ENCODE measurements around the gene ALX4. TPM values are rescaled to one million over a fixed set of nuclear protein-coding genes. Genes with fewer than 3 reads are reported as not detected.

ALX4 gene
- polyA plus RNA-seq, 2 donors: under 0.01 TPM; not detected in 1

DNA sequence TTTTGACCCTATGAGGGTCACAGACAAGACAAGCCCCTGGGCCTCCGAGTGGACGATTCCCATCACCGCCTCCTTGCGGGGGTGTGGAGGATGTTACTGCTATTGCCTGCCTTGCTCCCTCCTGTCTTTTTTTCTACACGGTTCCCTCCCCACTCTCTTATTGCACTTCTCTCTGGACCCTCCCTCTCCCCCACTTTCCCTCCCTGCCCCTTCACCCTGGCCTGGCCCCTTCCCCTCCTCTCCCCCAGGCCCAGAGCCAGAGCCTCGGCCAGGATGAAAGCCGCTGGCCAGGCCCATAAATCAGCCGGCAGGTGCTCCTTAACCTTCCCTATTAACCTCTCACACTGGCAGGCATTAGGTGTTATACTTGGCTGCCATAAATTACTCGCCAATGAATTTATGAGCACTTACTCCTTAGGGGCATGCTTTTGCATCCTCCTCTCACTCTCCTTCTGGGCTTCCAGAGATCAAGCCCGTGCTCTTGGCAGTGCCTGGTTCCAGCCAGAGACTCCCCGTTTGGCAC lies 18.3 kb upstream of the ALX4 start:
- no peak overlapping the region for H3K4me3 ChIP-seq (ENCODE audit: low read depth in 1 of 2, low read length in 2 of 2)
- no peak overlapping the region for H3K27ac ChIP-seq (ENCODE audit: low read depth in 2 of 2, low read length in 1 of 2)
- H3K27me3 ChIP-seq (ENCODE audit: control insufficient read depth in 1 of 2, insufficient read depth in 2 of 2, low read length in 2 of 2): peaks cover 8 to 16% of the 10 kb centered on the region in 2 donors
- WGBS, 2 donors: 32 to 42% methylated on average over 11 of the region's 11 CpGs
- no peaks in the 10 kb centered on the region for H3K4me1 ChIP-seq (ENCODE audit: control insufficient read depth in 2 of 2, insufficient read depth in 2 of 2, low read length in 1 of 2)
- no peaks in the 10 kb centered on the region for H3K36me3 ChIP-seq (ENCODE audit: control insufficient read depth in 2 of 2, insufficient read depth in 2 of 2, low read length in 1 of 2)
- H3K9me3 ChIP-seq (ENCODE audit: control insufficient read depth in 2 of 2, insufficient read depth in 1 of 2, low read depth in 1 of 2, low read length in 1 of 2): no peaks in the 10 kb centered on the region

DNA sequence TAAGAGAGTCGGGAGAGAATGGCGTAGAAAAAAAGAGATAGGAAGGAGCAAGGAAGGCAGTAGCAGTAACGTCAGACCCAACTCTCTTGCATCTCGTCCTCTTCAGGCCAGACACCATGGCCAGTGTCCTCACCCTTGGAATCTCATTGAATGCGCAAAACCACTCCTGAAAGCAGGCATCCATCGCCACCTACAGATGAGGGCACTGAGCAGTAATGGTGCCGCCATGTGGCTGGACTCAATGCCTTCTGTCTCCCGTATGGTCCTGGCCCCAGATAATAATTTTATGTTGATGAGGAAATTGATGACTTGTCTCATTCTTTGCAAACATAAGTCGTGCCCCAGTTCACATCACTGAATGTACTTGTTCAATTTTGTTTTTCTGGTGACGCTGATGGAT lies 17.8 kb upstream of the ALX4 start:
- Histone ChIP-seq H3K4me3 (ENCODE audit: low read depth in 1 of 2, low read length in 2 of 2) (no peak overlapping the region), H3K27ac (ENCODE audit: low read depth in 2 of 2, low read length in 1 of 2) (no peak overlapping the region), H3K4me1 (ENCODE audit: control insufficient read depth in 2 of 2, insufficient read depth in 2 of 2, low read length in 1 of 2) (no peaks in the 10 kb centered on the region), H3K9me3 (ENCODE audit: control insufficient read depth in 2 of 2, insufficient read depth in 1 of 2, low read depth in 1 of 2, low read length in 1 of 2) (no peaks in the 10 kb centered on the region), H3K27me3 (ENCODE audit: control insufficient read depth in 1 of 2, insufficient read depth in 2 of 2, low read length in 2 of 2) (peaks cover 12 to 20% of the 10 kb centered on the region in 2 donors), H3K36me3 (ENCODE audit: control insufficient read depth in 2 of 2, insufficient read depth in 2 of 2, low read length in 1 of 2) (no peaks in the 10 kb centered on the region)
- WGBS, 2 donors: 60 to 68% methylated on average over 10 of the region's 10 CpGs

DNA sequence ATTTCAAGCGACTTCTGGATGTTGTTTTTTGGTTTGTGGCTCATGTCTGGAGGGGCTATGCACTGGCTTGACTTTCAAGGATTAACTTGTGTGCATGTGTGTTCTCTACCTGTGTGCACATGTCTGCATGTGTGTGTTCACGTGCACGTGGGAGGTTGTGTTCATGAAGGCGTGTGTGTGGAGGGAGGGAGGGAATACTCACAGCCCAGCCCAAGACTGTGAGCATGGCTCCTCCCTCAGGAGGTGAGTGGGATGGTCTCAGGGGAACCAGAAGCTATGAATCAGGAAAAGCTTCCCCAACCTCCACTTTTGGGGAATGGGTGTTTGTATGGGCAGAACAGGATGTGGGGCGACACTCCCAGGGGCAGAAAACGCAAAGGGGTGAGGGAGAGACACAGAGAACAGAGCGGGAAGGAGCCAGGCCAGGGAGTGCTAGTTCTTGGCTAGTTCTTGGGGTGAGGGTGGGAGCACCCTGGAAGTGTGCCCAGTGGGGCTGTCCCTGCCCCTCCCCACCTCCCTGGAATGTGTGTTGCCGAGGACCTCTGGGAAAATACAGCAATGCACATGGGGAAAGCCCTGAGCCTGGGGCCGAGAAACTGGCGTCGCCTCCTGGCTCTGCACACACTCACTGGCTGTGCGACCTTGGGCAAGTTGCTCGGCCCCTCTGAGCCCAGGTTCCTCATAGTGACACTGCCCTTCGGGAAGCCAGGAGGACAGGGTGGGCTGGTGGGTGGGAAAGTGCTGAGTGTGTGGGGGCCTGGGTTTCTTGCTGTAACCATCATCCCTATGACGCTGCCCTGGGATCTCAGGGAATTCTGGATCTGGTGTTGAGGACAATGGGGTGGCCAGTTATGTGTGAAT lies 16.9 kb upstream of the ALX4 start:
- Histone ChIP-seq H3K9me3 (ENCODE audit: control insufficient read depth in 2 of 2, insufficient read depth in 1 of 2, low read depth in 1 of 2, low read length in 1 of 2) (no peaks in the 10 kb centered on the region), H3K4me3 (ENCODE audit: low read depth in 1 of 2, low read length in 2 of 2) (no peak overlapping the region), H3K4me1 (ENCODE audit: control insufficient read depth in 2 of 2, insufficient read depth in 2 of 2, low read length in 1 of 2) (no peaks in the 10 kb centered on the region), H3K27me3 (ENCODE audit: control insufficient read depth in 1 of 2, insufficient read depth in 2 of 2, low read length in 2 of 2) (peaks cover 15 to 23% of the 10 kb centered on the region in 2 donors), H3K27ac (ENCODE audit: low read depth in 2 of 2, low read length in 1 of 2) (no peak overlapping the region), H3K36me3 (ENCODE audit: control insufficient read depth in 2 of 2, insufficient read depth in 2 of 2, low read length in 1 of 2) (no peaks in the 10 kb centered on the region)
- 37 to 38% methylated on average over 15 of the region's 15 CpGs for WGBS, 2 donors

DNA sequence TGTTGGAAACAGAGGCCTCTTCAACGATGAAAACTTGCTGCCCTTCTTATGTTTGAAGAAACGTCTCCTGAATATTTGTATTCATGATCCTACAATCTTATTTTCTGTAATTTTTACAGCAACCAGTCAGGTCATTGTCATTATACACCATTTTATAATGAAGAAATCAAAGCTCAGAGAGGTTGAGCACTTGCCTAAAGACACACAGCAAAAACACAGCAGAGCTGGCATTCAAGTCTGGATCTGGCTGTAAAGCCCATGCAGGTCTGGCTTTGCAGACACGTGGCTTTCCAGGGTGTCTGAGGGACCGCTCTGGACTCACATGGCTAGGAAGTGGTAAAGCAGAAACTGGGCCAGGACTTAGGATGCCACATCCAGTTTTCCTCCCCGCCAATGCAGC lies 15.8 kb upstream of the ALX4 start:
- WGBS, 2 donors: 72 to 73% methylated on average over 5 of the region's 5 CpGs
- Histone ChIP-seq H3K27me3 (ENCODE audit: control insufficient read depth in 1 of 2, insufficient read depth in 2 of 2, low read length in 2 of 2) (peaks cover 15 to 28% of the 10 kb centered on the region in 2 donors), H3K27ac (ENCODE audit: low read depth in 2 of 2, low read length in 1 of 2) (no peak overlapping the region), H3K9me3 (ENCODE audit: control insufficient read depth in 2 of 2, insufficient read depth in 1 of 2, low read depth in 1 of 2, low read length in 1 of 2) (no peaks in the 10 kb centered on the region), H3K4me3 (ENCODE audit: low read depth in 1 of 2, low read length in 2 of 2) (no peak overlapping the region), H3K4me1 (ENCODE audit: control insufficient read depth in 2 of 2, insufficient read depth in 2 of 2, low read length in 1 of 2) (no peaks in the 10 kb centered on the region), H3K36me3 (ENCODE audit: control insufficient read depth in 2 of 2, insufficient read depth in 2 of 2, low read length in 1 of 2) (no peaks in the 10 kb centered on the region)

DNA sequence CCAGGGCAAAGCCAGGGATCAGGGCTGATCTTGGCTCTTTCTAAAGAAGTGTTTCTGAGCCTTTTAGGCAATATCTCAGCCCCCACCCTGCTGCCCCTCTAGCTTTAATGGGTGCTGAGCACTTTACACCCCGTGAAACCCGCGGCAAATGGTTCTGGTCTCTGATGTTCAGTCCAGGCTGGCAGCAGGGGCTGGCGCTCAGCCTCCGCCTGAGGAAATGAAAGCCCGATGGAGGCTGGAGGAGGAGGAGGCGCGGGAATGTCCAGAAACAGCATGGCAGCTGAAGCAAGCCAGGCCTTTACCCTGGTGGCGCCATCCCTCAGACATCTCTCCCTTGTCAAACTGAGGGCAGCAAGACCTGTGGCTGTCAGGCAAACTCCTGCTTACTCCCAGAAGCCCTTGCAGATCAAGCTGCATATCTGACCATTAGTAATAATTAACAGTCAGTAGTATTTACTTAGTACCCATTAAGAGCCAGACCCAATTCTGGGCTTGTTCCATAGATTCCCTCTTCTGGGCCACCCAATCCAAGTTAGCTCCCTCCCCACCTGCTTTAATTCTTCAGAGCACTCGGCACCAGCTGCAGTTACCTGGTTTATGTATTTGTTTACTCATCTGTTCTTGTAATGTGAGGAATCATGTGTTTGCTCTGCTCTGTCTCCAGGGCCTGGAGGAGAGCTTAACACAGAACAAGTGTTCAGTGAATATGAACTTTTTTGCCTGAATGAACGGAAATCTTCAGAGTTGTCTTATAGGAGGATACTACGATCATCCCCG lies 15.0 kb upstream of the ALX4 start:
- H3K27me3 ChIP-seq (ENCODE audit: control insufficient read depth in 1 of 2, insufficient read depth in 2 of 2, low read length in 2 of 2): peaks cover 18 to 28% of the 10 kb centered on the region in 2 donors
- WGBS, 2 donors: 52 to 60% methylated on average over 13 of the region's 13 CpGs

DNA sequence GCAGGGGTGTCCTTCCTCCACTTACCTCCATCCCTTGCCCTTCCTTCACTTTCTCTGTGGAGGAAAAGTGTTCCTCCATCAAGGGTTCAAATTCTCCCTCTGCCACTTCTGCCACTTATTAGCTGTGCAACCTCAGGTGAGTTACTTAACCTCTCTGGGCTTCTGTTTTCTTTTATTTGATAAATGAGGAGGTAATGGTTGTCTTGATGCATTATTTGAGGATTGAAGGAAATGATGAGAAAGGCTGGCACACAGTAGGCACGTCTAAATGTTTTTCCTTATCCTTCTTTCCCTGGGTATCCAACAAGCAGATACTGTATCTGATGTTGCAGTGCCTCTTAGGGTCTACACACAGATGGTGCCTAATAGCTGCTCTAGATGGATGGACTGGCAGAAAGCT lies 14.3 kb upstream of the ALX4 start:
- H3K36me3 ChIP-seq (ENCODE audit: control insufficient read depth in 2 of 2, insufficient read depth in 2 of 2, low read length in 1 of 2): no peaks in the 10 kb centered on the region
- H3K4me1 ChIP-seq (ENCODE audit: control insufficient read depth in 2 of 2, insufficient read depth in 2 of 2, low read length in 1 of 2): peaks cover 4 to 5% of the 10 kb centered on the region in 2 donors
- H3K4me3 ChIP-seq (ENCODE audit: low read depth in 1 of 2, low read length in 2 of 2): no peak overlapping the region
- WGBS, 2 donors: 39 to 53% methylated on average over 1 of the region's 1 CpG
- H3K27me3 ChIP-seq (ENCODE audit: control insufficient read depth in 1 of 2, insufficient read depth in 2 of 2, low read length in 2 of 2): peaks cover 24 to 28% of the 10 kb centered on the region in 2 donors
- peaks cover 0 to under 1% of the 10 kb centered on the region in 2 donors for H3K9me3 ChIP-seq (ENCODE audit: control insufficient read depth in 2 of 2, insufficient read depth in 1 of 2, low read depth in 1 of 2, low read length in 1 of 2)
- no peak overlapping the region for H3K27ac ChIP-seq (ENCODE audit: low read depth in 2 of 2, low read length in 1 of 2)

More for the DNA sequence above, 15.0 kb upstream of the ALX4 start:
- no peak overlapping the region for H3K4me3 ChIP-seq (ENCODE audit: low read depth in 1 of 2, low read length in 2 of 2)
- H3K36me3 ChIP-seq (ENCODE audit: control insufficient read depth in 2 of 2, insufficient read depth in 2 of 2, low read length in 1 of 2): no peaks in the 10 kb centered on the region
- H3K27ac ChIP-seq (ENCODE audit: low read depth in 2 of 2, low read length in 1 of 2): no peak overlapping the region
- H3K4me1 ChIP-seq (ENCODE audit: control insufficient read depth in 2 of 2, insufficient read depth in 2 of 2, low read length in 1 of 2): peaks cover 0 to 4% of the 10 kb centered on the region in 2 donors
- H3K9me3 ChIP-seq (ENCODE audit: control insufficient read depth in 2 of 2, insufficient read depth in 1 of 2, low read depth in 1 of 2, low read length in 1 of 2): no peaks in the 10 kb centered on the region

DNA sequence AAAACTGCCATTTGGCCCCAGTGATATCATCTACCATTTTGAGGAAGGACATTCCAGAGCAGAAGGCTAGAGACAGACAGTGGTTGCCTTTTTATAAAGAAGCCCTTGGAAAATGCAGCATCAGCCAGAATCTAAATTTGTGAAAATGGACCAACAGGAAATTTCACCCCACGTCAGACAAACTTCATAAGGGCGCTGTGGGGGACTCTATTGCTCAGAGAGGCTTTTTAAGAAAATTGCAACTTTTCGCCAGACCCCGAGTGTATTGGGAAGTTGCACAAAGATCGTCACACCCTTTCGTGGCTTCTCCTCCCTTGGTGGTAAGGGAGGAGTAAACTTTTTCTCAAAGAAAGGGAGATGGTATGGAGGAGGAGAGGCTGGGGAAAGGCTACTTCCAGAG lies 12.3 kb upstream of the ALX4 start:
- peaks cover 0 to 5% of the 10 kb centered on the region in 2 donors for H3K9me3 ChIP-seq (ENCODE audit: control insufficient read depth in 2 of 2, insufficient read depth in 1 of 2, low read depth in 1 of 2, low read length in 1 of 2)
- H3K4me3 ChIP-seq (ENCODE audit: low read depth in 1 of 2, low read length in 2 of 2): no peak overlapping the region
- 15 to 21% methylated on average over 6 of the region's 6 CpGs for whole genome bisulfite sequencing, 2 donors
- no peaks in the 10 kb centered on the region for H3K36me3 ChIP-seq (ENCODE audit: control insufficient read depth in 2 of 2, insufficient read depth in 2 of 2, low read length in 1 of 2)
- peaks cover 4 to 5% of the 10 kb centered on the region in 2 donors for H3K4me1 ChIP-seq (ENCODE audit: control insufficient read depth in 2 of 2, insufficient read depth in 2 of 2, low read length in 1 of 2)
- peaks cover 31 to 32% of the 10 kb centered on the region in 2 donors for H3K27me3 ChIP-seq (ENCODE audit: control insufficient read depth in 1 of 2, insufficient read depth in 2 of 2, low read length in 2 of 2)
- no peak overlapping the region for H3K27ac ChIP-seq (ENCODE audit: low read depth in 2 of 2, low read length in 1 of 2)

DNA sequence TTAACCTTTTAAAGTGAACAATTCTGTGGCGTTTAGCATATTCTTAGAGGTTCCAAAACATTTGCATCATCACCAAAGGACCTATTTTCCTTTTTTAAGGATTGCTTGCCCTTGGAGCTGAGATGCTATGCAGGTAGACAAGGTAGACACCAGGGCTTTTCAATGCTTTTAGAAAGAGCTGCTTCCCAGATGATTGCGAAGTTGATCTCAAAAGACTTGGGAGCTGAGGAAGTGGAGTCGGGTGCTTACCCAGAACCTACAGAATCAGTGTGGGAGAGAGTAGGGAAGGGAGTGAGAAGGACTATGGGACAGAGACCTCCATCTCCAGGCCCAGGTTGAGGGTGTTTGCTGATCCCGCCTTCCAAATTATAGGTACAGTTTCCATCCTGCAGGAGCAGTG lies 11.1 kb upstream of the ALX4 start:
- no peak overlapping the region for H3K4me3 ChIP-seq (ENCODE audit: low read depth in 1 of 2, low read length in 2 of 2)
- 14 to 16% methylated on average over 4 of the region's 4 CpGs for WGBS, 2 donors
- peaks cover 0 to 5% of the 10 kb centered on the region in 2 donors for H3K9me3 ChIP-seq (ENCODE audit: control insufficient read depth in 2 of 2, insufficient read depth in 1 of 2, low read depth in 1 of 2, low read length in 1 of 2)
- no peak overlapping the region for H3K27ac ChIP-seq (ENCODE audit: low read depth in 2 of 2, low read length in 1 of 2)
- peaks cover 24 to 39% of the 10 kb centered on the region in 2 donors for H3K27me3 ChIP-seq (ENCODE audit: control insufficient read depth in 1 of 2, insufficient read depth in 2 of 2, low read length in 2 of 2)
- H3K36me3 ChIP-seq (ENCODE audit: control insufficient read depth in 2 of 2, insufficient read depth in 2 of 2, low read length in 1 of 2): no peaks in the 10 kb centered on the region
- peaks cover 4 to 14% of the 10 kb centered on the region in 2 donors for H3K4me1 ChIP-seq (ENCODE audit: control insufficient read depth in 2 of 2, insufficient read depth in 2 of 2, low read length in 1 of 2)

DNA sequence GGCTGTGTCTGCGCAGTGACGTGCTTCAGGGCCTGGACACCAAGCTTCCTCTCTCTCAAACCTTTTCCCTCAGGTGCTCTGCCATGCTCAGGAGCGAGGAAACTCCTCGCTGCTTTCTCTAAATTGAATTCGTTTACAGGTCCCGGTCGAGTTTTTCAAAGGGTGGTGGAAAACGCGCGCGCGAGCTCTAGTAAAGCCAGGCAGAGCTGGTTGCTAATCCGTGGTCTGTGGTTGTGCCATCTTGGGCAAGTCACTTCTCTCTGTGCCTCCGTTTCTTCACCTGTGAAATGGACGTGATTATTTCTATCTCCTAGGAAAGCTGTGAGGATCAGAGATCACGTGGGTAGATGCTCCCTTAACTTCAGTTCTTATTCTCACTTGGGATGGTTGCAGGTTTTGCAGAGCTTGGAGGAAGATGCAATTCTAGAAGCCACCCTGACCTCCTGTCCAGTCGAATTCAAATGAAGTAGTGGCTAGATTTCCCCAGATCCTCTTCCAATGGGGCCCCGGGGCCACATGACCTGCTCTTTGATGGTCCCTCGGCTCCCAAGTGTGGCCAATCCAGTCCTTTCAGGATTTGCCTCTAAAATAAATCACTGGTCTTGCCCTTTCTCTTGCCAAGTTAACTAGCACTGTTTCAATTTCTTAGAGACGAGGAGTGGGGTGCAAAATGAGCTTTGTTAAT lies 10.5 kb upstream of the ALX4 start:
- peaks cover 26 to 43% of the 10 kb centered on the region in 2 donors for H3K27me3 ChIP-seq (ENCODE audit: control insufficient read depth in 1 of 2, insufficient read depth in 2 of 2, low read length in 2 of 2)
- H3K4me3 ChIP-seq (ENCODE audit: low read depth in 1 of 2, low read length in 2 of 2): no peak overlapping the region
- no peaks in the 10 kb centered on the region for H3K36me3 ChIP-seq (ENCODE audit: control insufficient read depth in 2 of 2, insufficient read depth in 2 of 2, low read length in 1 of 2)
- 12 to 14% methylated on average over 20 of the region's 20 CpGs for WGBS, 2 donors
- no peak overlapping the region for H3K27ac ChIP-seq (ENCODE audit: low read depth in 2 of 2, low read length in 1 of 2)
- H3K4me1 ChIP-seq (ENCODE audit: control insufficient read depth in 2 of 2, insufficient read depth in 2 of 2, low read length in 1 of 2): peaks cover 4 to 14% of the 10 kb centered on the region in 2 donors
- peaks cover 0 to 5% of the 10 kb centered on the region in 2 donors for H3K9me3 ChIP-seq (ENCODE audit: control insufficient read depth in 2 of 2, insufficient read depth in 1 of 2, low read depth in 1 of 2, low read length in 1 of 2)
